PC-9 (cell line): Measurements from ENCODE around the gene DPP7.

ENCODE experiments used
- CTCF ChIP-seq: fragments of 200-600 bp; sonication (generic); conservative IDR thresholded peaks from 2 replicates; pipeline ENCODE4 v1.6.1; 2017; ENCODE audit warnings: mixed run types, antibody characterized with exemption, mild to moderate bottlenecking, moderate library complexity
- EZH2 ChIP-seq: fragments of 200-600 bp; sonication (generic); IDR thresholded peaks from 2 replicates; pipeline ENCODE4 v1.8.0; 2017; ENCODE audit warnings: antibody characterized with exemption, low read depth

GRCh38 chr9:137129456-137130175, 15.1 kb upstream of the DPP7 start:
- TF ChIP-seq CTCF (no peak), EZH2 (no peak)
